ENCODE results near the gene PNMA6F. TPM values are rescaled to one million over a fixed set of nuclear protein-coding genes. Genes with fewer than 3 reads are reported as not detected.

PNMA6F gene
- total and polyA plus RNA-seq, 8 donors: not detected

DNA sequence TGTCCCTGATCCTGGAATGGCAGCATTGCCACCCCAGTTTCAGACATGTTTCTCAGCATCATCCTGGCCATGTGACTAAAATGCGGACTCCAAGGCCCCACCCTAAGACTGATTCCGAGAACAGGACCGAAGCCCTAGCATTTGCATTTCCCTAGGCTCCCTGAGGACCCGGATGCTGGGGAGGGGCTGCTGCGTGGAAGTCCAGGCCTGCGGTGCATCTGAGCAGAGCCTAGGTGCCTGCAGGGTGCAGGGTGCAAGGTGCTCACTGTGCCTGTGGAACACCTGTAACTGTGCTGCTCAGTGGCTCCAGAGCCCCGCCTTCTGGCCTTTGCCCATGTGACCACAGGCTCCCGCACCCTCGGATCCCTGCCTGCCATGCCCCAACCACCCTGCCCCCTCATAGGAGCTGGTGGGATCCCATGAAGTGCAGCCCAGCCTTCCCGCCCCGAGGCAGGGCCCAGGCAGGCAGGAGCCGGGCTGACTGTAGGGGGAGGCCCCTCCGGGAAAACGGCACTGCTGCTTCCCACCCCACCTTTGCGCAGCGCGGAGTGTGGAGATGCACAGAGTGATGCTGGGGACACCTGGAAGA lies 14.9 kb downstream of the PNMA6F start:
- intact Hi-C loops (cut with DNase I; ENCODE audit: low total_unique reads): no loop called here
- DNase-seq: no peak
- Histone ChIP-seq H3K27ac (no peak overlapping the region), H3K36me3 (no peaks in the 10 kb centered on the region), H3K4me1 (no peaks in the 10 kb centered on the region), H3K27me3 (peaks cover 0 to 10% (median 6%) of the 10 kb centered on the region in 3 donors), H3K4me3 (no peak overlapping the region), H3K9me3 (no peaks in the 10 kb centered on the region)
- 54 to 89% (median 74%) methylated on average over 6 to 17 of the region's 17 CpGs for WGBS, 5 donors
- TF ChIP-seq, protein P1, sequence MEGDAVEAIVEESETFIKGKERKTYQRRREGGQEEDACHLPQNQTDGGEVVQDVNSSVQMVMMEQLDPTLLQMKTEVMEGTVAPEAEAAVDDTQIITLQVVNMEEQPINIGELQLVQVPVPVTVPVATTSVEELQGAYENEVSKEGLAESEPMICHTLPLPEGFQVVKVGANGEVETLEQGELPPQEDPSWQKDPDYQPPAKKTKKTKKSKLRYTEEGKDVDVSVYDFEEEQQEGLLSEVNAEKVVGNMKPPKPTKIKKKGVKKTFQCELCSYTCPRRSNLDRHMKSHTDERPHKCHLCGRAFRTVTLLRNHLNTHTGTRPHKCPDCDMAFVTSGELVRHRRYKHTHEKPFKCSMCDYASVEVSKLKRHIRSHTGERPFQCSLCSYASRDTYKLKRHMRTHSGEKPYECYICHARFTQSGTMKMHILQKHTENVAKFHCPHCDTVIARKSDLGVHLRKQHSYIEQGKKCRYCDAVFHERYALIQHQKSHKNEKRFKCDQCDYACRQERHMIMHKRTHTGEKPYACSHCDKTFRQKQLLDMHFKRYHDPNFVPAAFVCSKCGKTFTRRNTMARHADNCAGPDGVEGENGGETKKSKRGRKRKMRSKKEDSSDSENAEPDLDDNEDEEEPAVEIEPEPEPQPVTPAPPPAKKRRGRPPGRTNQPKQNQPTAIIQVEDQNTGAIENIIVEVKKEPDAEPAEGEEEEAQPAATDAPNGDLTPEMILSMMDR (IDR thresholded peaks at IDR 0.05): no peak
- TF ChIP-seq EP300 (IDR thresholded peaks at IDR 0.05) (no peak), POLR2AphosphoS5 (IDR thresholded peaks at IDR 0.05) (no peak), POLR2A (IDR thresholded peaks at IDR 0.05) (no peak)

DNA sequence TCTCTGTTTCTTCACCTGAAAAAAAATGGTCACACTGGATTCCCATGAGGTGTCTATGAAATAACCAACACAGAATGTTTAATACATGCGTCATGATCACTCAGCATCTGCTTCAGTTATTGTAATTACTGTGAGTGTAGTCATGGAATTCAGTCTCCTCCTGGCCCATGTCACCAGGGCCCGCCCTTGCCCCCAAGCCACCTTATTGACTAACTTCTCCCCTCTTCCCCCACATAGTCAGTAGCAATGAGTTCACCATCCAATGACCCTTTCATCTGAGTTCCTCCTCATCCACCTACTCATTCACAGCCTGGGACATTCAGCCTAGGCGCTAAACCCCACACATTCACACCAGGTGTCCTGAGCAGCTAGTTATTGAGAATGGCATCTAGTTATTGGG lies 15.6 kb downstream of the PNMA6F start:
- Histone ChIP-seq H3K4me3 (no peak overlapping the region), H3K27ac (no peak overlapping the region), H3K27me3 (peaks cover 0 to 7% (median 6%) of the 10 kb centered on the region in 3 donors), H3K4me1 (no peaks in the 10 kb centered on the region), H3K36me3 (no peaks in the 10 kb centered on the region), H3K9me3 (no peaks in the 10 kb centered on the region)
- intact Hi-C loops (cut with DNase I; ENCODE audit: low total_unique reads): no loop called here
- DNase-seq: no peak
- WGBS, 5 donors: 86 to 92% (median 88%) methylated on average over 3 of the region's 3 CpGs
- TF ChIP-seq, protein P1 (IDR thresholded peaks at IDR 0.05): no peak
- TF ChIP-seq POLR2AphosphoS5 (IDR thresholded peaks at IDR 0.05) (no peak), POLR2A (IDR thresholded peaks at IDR 0.05) (no peak), EP300 (IDR thresholded peaks at IDR 0.05) (no peak)

DNA sequence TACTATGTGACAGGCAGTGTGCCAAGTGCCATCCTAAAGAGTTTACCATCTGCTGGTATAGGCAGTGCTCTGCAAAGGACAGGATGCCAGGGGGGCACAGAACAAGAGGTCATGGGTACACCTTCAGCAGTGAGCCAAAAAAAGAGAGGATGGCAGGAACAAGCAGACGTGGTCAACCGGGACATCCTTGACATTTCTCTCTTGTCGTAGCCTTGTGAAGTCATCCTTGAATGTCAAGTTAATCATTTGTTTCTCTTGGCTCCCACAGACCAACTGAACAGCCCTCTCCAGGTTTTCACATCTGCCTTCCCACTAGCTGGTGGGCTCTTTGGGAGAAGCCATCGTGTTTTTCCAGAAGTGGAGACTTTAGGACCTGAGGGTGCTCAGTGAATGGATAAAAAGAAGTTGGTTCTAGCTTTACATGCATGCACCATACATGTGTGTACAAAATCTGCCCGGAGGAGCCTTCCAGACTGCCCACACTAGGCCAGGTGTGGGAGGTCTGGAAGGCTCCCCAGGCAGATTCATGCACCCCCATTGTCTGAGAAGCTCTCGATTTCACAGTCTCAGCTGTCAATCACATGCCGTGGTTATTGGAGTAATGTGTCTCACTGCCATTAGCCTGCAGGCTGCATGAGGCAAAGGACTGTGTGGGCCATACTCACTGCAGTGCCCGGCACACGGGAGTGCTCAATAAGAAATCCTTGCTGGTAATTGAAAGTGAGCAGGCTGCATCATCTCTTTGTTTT lies 16.4 kb downstream of the PNMA6F start:
- no peak overlapping the region for H3K27ac ChIP-seq
- TF ChIP-seq POLR2A (IDR thresholded peaks at IDR 0.05) (no peak), EP300 (IDR thresholded peaks at IDR 0.05) (no peak), POLR2AphosphoS5 (IDR thresholded peaks at IDR 0.05) (no peak)
- TF ChIP-seq, protein P1 (IDR thresholded peaks at IDR 0.05): no peak
- peaks cover 0 to 6% (median 1%) of the 10 kb centered on the region in 3 donors for H3K27me3 ChIP-seq
- no peak overlapping the region for H3K4me3 ChIP-seq
- 69 to 84% (median 77%) methylated on average over 9 of the region's 9 CpGs for WGBS, 5 donors
- no peak for DNase-seq
- H3K9me3 ChIP-seq: no peaks in the 10 kb centered on the region
- no peaks in the 10 kb centered on the region for H3K4me1 ChIP-seq
- no peaks in the 10 kb centered on the region for H3K36me3 ChIP-seq
- intact Hi-C loops (cut with DNase I; ENCODE audit: low total_unique reads): no loop called here

DNA sequence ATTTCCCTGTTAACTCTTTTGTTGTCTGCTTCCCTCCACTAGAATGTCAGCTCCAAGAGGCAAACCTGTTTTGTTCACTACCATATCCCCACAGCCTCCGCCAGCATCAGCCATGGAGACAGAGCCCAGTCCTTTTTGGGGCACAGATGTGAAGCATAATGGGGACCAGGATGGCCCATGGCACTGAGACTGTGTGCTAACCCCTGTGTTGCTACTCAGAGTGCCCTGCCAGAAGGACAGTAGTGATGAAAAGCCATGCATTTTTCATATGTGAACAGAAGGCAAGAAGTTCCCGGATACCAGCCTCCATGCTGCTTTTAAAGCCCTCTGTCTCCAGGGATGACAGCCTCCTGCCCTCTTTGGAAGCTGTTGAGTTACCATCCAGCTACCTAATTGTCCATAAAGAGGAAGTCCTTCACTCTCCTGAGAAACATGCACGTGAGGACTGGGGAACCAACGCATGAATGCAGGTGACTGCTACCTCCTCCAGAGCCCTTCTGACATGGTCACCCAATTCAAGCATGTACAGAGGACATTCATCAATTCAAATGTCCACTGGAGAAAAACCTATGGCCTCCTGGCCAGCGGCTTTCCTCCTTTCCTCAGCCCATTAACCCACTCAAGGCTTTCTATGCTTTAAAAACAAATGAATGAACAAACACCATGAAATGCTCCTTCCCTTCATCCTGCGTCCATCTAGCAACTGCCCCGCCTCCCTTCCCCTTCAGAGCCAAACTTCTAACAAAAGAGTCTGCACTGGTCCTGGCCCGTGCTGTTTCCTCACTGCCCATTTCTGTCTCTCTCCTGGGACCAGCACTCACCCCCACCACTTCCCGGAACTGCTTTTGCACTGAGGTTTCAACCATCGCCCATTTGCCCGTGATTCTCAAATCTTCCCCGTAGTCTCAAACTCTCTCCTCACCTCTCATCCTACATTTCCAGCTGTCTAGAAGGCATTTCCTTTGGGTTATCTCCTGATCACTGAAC lies 18.0 kb downstream of the PNMA6F start:
- WGBS, 5 donors: 62 to 70% (median 67%) methylated on average over 11 to 12 of the region's 12 CpGs
- H3K27ac ChIP-seq: no peak overlapping the region
- DNase-seq: no peak
- H3K9me3 ChIP-seq: no peaks in the 10 kb centered on the region
- H3K27me3 ChIP-seq: peaks cover 0 to 6% (median 0%) of the 10 kb centered on the region in 3 donors
- H3K4me3 ChIP-seq: no peak overlapping the region
- H3K36me3 ChIP-seq: no peaks in the 10 kb centered on the region
- no peak for TF ChIP-seq POLR2A (IDR thresholded peaks at IDR 0.05)
- TF ChIP-seq POLR2AphosphoS5 (IDR thresholded peaks at IDR 0.05): no peak
- no peaks in the 10 kb centered on the region for H3K4me1 ChIP-seq
- intact Hi-C loops (cut with DNase I; ENCODE audit: low total_unique reads): no loop called here

Data from stomach (tissue), 9 donors.